ENCODE data around the gene C5orf58. TPM values are rescaled to one million over a fixed set of nuclear protein-coding genes. Genes with fewer than 3 reads are reported as not detected.

The C5orf58 gene
- total and polyA plus RNA-seq, 2 donors (not counting 1 experiment from before 2014, with no cell fraction given), result not detected

DNA sequence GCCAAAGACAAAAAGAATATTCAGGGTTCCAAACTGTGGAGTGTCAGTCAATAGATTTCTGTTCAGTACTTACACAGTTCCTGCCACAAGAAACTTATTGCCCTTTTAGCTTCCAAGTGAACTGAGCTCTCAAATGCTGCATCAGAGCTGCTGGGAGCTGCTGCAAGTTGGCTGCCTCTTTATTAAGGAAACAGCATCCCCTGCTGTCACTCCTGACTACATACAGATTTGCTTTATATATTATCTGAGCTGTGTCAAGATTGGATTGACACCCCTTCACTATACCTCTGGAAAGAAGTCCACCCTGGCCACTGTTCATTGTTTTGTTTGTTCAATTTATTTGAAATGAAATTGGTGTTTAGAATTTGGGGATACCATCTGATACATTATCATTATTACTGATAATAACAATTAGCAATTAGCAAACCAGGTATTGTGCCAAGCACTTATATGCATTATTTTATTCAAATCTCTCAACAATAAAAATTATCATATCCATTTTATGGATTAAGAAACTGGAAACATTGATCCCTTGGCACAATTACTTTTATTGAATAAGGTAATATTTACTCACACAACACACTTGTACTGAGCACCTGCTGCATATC lies 16.4 kb upstream of the C5orf58 start:
- no peak overlapping the region for H3K4me3 ChIP-seq (replicated peaks in 1 of 4; ENCODE audit: control extremely low read depth in 1 of 4, insufficient read depth in 1 of 4, low read depth in 3 of 4, low read length in 4 of 4)
- no peaks in the 10 kb centered on the region for H3K36me3 ChIP-seq (ENCODE audit: control insufficient read depth, insufficient read depth, low read length)
- H3K9me3 ChIP-seq (ENCODE audit: control insufficient read depth, insufficient read depth, low read depth, low read length), result no peaks in the 10 kb centered on the region
- DNase-seq (ENCODE audit: low read depth in 2 of 2), result peak; percentile 52 to 57
- no peak for TF ChIP-seq EZH2 (IDR thresholded peaks at IDR 0.05; ENCODE audit: low read length, missing control alignments)
- TF ChIP-seq, protein P1, sequence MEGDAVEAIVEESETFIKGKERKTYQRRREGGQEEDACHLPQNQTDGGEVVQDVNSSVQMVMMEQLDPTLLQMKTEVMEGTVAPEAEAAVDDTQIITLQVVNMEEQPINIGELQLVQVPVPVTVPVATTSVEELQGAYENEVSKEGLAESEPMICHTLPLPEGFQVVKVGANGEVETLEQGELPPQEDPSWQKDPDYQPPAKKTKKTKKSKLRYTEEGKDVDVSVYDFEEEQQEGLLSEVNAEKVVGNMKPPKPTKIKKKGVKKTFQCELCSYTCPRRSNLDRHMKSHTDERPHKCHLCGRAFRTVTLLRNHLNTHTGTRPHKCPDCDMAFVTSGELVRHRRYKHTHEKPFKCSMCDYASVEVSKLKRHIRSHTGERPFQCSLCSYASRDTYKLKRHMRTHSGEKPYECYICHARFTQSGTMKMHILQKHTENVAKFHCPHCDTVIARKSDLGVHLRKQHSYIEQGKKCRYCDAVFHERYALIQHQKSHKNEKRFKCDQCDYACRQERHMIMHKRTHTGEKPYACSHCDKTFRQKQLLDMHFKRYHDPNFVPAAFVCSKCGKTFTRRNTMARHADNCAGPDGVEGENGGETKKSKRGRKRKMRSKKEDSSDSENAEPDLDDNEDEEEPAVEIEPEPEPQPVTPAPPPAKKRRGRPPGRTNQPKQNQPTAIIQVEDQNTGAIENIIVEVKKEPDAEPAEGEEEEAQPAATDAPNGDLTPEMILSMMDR (conservative IDR thresholded peaks at IDR 0.05 in 1 of 2, IDR thresholded peaks at IDR 0.05 in 1 of 2; ENCODE audit: low read depth in 1 of 2, low read length in 2 of 2), result peak; percentile 46 to 53
- H4K20me1 ChIP-seq (ENCODE audit: control insufficient read depth, extremely low read depth, insufficient read depth, low read length), result no peaks in the 10 kb centered on the region
- no peak overlapping the region for H3K9ac ChIP-seq (ENCODE audit: insufficient read depth, low read length)
- H3K4me2 ChIP-seq (ENCODE audit: extremely low read depth, insufficient read depth, low read length), result no peak overlapping the region
- no peak overlapping the region for H2AFZ ChIP-seq (ENCODE audit: low read length)
- no peak overlapping the region for H3K27ac ChIP-seq (ENCODE audit: insufficient read depth, low read length)
- peaks cover 2% of the 10 kb centered on the region for H3K4me1 ChIP-seq (ENCODE audit: control insufficient read depth, extremely low read depth, insufficient read depth, low read length)
- no peaks in the 10 kb centered on the region for H3K79me2 ChIP-seq (ENCODE audit: control insufficient read depth, insufficient read depth, low read length)
- H3K27me3 ChIP-seq (ENCODE audit: control insufficient read depth, insufficient read depth, low read length), result no peaks in the 10 kb centered on the region

DNA sequence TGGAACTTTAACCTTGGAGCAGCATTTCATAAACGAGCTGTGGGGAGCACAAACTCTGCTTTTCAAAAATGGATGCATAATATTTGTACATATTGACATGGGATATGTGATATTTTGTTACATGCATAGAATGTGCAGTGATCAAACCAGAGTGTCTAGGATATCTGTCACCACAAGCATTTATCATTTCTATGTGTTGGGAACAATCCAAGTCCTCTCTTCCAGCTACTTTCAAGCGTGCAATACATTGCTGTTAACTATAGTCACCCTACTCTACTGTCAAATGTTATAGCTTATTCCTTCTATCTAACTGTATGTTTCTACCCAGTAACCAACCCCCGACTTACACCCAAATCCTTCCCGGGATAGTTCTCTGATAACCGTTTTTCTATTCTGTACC lies 15.0 kb upstream of the C5orf58 start:
- Histone ChIP-seq H3K27ac (ENCODE audit: insufficient read depth, low read length) (no peak overlapping the region), H3K4me2 (ENCODE audit: extremely low read depth, insufficient read depth, low read length) (no peak overlapping the region), H3K4me3 (replicated peaks in 1 of 4; ENCODE audit: control extremely low read depth in 1 of 4, insufficient read depth in 1 of 4, low read depth in 3 of 4, low read length in 4 of 4) (no peak overlapping the region), H3K9ac (ENCODE audit: insufficient read depth, low read length) (no peak overlapping the region), H3K27me3 (ENCODE audit: control insufficient read depth, insufficient read depth, low read length) (no peaks in the 10 kb centered on the region), H3K9me3 (ENCODE audit: control insufficient read depth, insufficient read depth, low read depth, low read length) (no peaks in the 10 kb centered on the region), H4K20me1 (ENCODE audit: control insufficient read depth, extremely low read depth, insufficient read depth, low read length) (no peaks in the 10 kb centered on the region), H3K4me1 (ENCODE audit: control insufficient read depth, extremely low read depth, insufficient read depth, low read length) (peaks cover 2% of the 10 kb centered on the region), H3K79me2 (ENCODE audit: control insufficient read depth, insufficient read depth, low read length) (no peaks in the 10 kb centered on the region), H2AFZ (ENCODE audit: low read length) (no peak overlapping the region), H3K36me3 (ENCODE audit: control insufficient read depth, insufficient read depth, low read length) (no peaks in the 10 kb centered on the region)
- TF ChIP-seq, protein P1 (conservative IDR thresholded peaks at IDR 0.05 in 1 of 2, IDR thresholded peaks at IDR 0.05 in 1 of 2; ENCODE audit: low read depth in 1 of 2, low read length in 2 of 2), result no peak
- no peak for TF ChIP-seq EZH2 (IDR thresholded peaks at IDR 0.05; ENCODE audit: low read length, missing control alignments)
- no peak for DNase-seq (ENCODE audit: low read depth in 2 of 2)

DNA sequence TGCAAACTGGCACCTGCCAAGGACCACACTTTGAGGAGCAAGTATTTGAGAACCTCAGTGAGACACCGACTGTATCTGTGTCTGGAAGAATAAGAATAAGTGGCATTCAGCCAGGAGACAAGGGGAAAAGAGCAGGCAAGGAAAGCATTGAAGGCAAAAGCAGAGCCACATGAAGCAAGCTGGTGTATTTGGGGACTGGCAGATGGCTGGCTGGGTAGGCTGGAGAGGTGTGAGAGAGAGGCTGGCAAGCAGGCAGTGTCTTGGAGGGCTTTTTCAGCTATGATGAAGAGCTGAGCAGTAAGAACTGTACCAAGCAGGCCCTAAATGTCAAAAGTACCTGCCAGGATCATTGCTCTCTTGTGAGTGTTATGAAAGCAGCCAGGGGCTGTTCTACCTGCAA lies 14.1 kb upstream of the C5orf58 start:
- Histone ChIP-seq H3K27me3 (ENCODE audit: control insufficient read depth, insufficient read depth, low read length) (no peaks in the 10 kb centered on the region), H3K4me3 (replicated peaks in 1 of 4; ENCODE audit: control extremely low read depth in 1 of 4, insufficient read depth in 1 of 4, low read depth in 3 of 4, low read length in 4 of 4) (no peak overlapping the region), H3K4me1 (ENCODE audit: control insufficient read depth, extremely low read depth, insufficient read depth, low read length) (peaks cover 2% of the 10 kb centered on the region), H2AFZ (ENCODE audit: low read length) (no peak overlapping the region), H3K9me3 (ENCODE audit: control insufficient read depth, insufficient read depth, low read depth, low read length) (no peaks in the 10 kb centered on the region), H3K27ac (ENCODE audit: insufficient read depth, low read length) (no peak overlapping the region), H3K4me2 (ENCODE audit: extremely low read depth, insufficient read depth, low read length) (no peak overlapping the region), H3K79me2 (ENCODE audit: control insufficient read depth, insufficient read depth, low read length) (no peaks in the 10 kb centered on the region), H3K36me3 (ENCODE audit: control insufficient read depth, insufficient read depth, low read length) (no peaks in the 10 kb centered on the region), H3K9ac (ENCODE audit: insufficient read depth, low read length) (no peak overlapping the region), H4K20me1 (ENCODE audit: control insufficient read depth, extremely low read depth, insufficient read depth, low read length) (no peaks in the 10 kb centered on the region)
- TF ChIP-seq, protein P1 (conservative IDR thresholded peaks at IDR 0.05 in 1 of 2, IDR thresholded peaks at IDR 0.05 in 1 of 2; ENCODE audit: low read depth in 1 of 2, low read length in 2 of 2), result no peak
- TF ChIP-seq EZH2 (IDR thresholded peaks at IDR 0.05; ENCODE audit: low read length, missing control alignments), result no peak
- DNase-seq (ENCODE audit: low read depth in 2 of 2), result no peak
